Glomerular visceral epithelial cell (primary cell): ENCODE results near the gene ALDH7A1.

Experiments used
- DNase-seq: peaks from one replicate; pipeline ENCODE4 v3.0.0-alpha.2; 2016; ENCODE audit errors: extremely low spot score

The ALDH7A1 gene

GRCh38 chr5:126509339-126509738, 85.7 kb downstream of the ALDH7A1 start:
- DNase-seq = no peak

DNA sequence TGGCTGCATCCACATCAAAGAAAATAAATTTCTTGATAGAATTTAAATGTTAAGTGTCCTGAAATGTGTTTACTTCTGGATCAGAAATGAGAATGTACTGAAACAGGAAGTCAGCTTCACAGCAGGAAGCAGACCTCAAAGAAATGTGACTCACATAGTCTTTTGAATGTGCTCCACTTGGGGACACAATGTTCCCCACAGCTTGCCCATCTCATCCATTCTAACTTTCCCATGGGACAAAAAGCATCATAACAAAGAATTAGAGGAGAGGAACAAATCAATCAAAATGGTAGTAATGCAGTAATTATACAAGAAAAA, 86.1 kb downstream of the ALDH7A1 start:
- DNase-seq = no peak

- no peak for DNase-seq
These were observed 86.6 kb downstream of the ALDH7A1 start for GRCh38 chr5:126508251-126508961.

GRCh38 chr5:126506079-126506478, 88.9 kb downstream of the ALDH7A1 start:
- DNase-seq = no peak

GRCh38 chr5:126503602-126504104, 91.4 kb downstream of the ALDH7A1 start:
- peak; percentile 42 for DNase-seq

DNA sequence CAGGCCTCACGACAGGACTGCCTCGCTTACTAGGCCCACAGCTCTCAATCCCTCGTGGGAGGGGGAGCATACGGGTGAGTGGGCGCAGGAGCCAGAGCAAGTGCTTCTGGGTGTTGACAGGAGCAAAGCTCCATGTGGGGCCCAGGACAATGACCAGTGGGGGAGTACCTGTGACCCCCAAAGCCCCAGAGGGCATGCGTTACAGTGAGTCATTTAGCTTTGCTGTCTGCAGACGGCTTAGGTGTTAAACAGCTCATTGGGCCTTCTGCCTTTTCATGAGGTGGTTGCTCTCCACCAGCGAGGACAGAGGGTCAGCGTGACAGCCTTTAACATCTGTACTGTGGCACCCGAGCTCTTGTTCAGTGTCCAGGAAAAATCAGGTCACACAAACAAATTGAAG, 93.6 kb downstream of the ALDH7A1 start:
- no peak for DNase-seq

DNA sequence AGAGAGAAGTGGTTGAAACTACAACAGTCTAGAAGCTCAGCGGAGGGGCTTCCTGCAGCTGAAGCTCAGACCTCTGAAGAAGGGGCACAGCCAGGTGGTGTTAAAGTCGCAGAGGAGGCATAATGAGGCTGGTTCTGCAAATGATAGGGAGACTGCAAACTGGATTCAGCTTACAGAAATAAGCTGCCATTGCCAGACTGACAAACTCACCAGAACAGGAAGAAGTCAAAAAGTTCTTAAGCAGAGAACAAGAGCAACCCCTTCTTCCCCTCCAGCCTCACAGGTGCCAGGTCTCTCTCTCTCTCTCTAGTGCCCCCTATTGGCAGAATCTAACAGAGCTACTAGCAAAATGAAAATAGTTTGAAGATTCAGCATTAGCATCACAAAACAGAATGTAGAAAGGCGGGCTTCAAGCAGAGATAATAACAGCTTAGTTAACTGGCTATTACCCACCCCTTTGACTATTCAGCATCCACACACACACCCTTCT, 95.1 kb downstream of the ALDH7A1 start:
- DNase-seq = peak; percentile 17

DNA sequence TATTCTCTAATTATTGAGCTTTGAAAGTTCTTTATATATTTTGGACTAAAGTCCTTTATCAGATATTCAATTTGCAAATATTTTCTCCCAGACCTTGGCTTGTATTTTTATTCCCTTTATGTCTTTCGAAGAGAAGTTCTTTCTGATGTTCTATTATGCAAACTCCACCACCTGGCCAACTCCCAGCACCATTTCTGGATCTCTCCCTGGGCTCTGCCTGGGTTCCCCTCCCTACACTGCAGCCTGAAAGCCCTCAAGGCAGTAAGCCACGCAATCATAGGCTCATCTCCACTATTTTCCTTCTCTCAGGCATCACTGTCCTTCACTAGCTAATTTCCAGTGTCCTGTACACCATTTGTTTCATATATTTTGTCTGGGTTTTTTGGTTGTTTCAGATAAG, 95.7 kb downstream of the ALDH7A1 start:
- DNase-seq = no peak

GRCh38 chr5:126497506-126497905, 97.5 kb downstream of the ALDH7A1 start:
- DNase-seq = no peak

GRCh38 chr5:126494393-126494792, 100.6 kb downstream of the ALDH7A1 start:
- no peak for DNase-seq

- DNase-seq = peak; percentile 37
These were observed 102.1 kb downstream of the ALDH7A1 start for GRCh38 chr5:126492939-126493338.

DNA sequence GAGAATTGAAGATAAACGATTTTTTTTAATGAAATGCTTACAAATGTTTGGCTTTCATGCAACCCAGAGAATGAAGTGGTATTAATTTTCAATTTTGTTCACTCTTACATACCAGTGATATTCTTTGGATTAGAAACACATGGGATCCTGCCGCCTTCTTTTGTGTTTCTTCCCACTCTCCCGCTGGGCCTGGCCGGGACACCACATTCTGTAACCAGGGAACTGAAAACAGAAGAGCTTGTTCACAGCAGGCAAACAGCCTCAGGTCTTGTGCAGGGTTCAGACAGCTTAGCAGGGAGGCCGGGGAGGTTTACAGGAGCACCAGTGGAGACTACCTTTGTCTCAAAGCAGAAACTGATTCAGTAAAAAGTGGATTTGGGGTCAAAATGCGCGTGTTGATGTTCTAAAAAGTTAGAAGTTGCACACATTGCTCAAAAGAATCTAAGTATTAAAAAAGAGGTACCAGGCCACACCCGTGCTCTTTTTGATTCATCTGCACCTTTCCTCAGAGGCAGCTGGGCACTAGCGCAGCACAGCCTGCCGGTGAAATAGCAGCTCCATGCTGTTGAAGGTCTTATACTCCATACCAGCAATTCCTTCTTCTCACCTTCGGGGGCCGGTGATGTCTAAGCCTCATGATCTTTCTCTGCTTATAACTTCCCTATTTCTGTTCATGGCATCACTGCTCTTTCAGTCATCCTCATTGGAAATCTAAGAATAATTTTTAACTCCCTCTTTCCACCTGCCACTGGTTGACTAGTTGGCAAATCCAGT, 104.7 kb downstream of the ALDH7A1 start:
- DNase-seq = no peak

DNA sequence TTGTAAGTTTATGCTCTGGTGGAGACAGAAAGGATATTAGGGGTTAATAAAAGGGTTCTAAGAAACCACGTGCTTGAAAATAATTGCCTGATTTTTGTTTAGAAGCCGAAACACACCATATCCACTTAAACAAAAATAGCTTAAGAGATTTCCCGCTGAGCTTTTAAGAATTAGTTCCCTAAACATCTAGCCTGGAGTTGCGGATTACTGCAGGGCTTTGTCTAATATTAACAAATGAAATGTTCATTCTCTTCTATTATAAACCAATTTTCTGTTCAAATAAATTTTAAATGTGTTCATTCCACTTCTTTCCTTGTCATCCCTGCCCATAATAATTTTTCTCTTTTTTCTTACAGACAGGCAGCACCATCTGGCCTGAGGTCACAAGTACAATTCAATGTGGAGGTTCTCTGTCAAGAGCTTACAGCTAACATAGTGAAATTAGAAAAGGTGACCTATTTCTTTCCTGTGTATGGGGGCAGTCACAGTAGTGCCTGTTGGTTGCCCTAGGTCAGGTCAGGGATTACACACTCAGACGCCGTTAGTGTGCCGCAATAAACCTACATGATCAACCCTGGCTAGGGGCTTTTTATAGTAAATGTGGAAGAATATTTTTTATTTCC, 106.5 kb downstream of the ALDH7A1 start:
- DNase-seq = no peak

DNA sequence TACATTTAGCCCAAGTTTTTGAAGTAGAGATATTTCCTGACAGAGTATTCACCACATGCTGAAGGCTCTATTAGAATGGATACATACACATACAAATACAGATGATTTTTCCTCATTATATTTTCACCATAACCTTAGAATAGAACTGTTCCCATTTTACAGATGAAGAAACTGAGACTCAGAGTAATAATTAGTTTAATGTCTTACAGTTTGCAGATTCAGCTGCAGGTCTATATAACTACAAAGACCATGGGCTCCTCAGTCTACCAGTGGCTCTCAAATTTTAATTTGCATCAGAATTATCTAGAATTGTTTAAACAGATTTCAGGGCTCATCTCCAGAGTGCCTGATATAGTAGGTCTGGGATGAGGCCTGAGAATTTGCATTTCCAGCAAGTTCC, 107.4 kb downstream of the ALDH7A1 start:
- no peak for DNase-seq

DNA sequence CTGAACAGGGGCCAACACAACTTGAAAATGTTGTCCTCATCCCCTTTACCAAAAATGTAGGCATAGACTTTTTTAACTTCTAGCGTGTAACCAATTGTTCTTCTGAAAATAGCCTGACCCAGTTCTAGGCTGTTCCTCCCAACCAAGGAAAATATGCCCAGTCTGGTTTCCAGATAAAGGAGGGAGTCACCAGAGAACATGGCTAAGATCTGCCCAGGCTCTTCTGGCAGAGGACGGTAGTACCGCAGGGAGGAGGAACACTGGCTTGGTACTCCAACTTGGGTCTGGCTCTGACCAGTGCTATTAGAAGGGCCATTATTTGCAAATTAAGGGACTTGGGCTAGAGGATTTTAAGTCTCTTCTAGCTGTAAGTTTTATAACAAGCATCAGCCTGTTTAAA, 108.7 kb downstream of the ALDH7A1 start:
- no peak for DNase-seq

- DNase-seq = no peak
These were observed 110.8 kb downstream of the ALDH7A1 start for GRCh38 chr5:126484253-126484652.

DNA sequence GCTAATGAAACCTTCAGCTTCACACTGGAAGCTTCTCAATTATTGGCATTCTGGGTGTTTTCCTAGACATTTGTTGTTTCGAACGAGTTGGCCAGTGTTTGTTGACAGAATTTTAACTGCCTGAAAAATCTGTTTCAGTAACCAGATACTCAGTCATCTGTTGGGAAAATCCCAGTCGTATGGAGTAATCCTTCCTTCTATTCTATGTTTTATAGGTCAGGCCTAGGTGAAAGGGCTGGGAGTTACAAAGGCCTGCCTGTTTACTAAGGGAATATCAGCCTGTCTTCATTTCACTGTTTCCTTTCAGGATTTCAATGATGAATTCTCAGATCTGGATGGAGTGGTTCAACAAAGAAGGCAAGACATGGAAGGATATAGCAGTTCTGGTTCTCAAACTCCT, 111.9 kb downstream of the ALDH7A1 start:
- DNase-seq = no peak

GRCh38 chr5:126482591-126482990, 112.4 kb downstream of the ALDH7A1 start:
- no peak for DNase-seq

DNA sequence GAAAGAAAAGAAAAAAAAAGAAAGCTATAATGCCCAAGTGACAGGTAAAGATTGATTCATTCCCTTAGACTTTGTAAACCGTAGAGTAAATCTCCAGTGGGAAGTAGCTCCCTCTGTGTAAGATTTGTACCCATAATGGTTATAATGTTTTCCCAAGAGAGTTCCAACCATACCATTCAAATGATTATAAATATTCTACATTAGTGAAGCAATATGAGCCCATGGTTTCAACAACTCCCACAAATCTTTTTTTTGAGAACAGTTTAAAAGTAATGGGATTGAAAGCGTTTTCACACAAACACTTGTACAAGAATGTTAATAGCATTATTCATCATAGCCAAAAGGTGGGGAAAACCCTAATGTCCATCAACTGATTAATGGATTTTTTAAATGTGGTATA, 113.8 kb downstream of the ALDH7A1 start:
- DNase-seq = no peak
